Bronchial epithelial cell (primary cell): ENCODE results near the gene SNCAIP. TPM values are rescaled to one million over a fixed set of nuclear protein-coding genes. Genes with fewer than 3 reads are reported as not detected.

Source experiments
- DNase-seq: peaks from one replicate; pipeline ENCODE4 v3.0.0-alpha.2; 2010; ENCODE audit warnings: low read depth
- FAIRE-seq: peaks from 2 replicates; lab custom pipeline; 2011; peaks lifted over from hg19 to GRCh38; lab: Jason Lieb, UNC
- H3K27me3 ChIP-seq: 2 replicates; pipeline ENCODE4 v1.5.1; 2011; ENCODE audit warnings: low read length; ENCODE audit not compliant: control insufficient read depth, insufficient read depth
- H3K36me3 ChIP-seq: 2 replicates; pipeline ENCODE4 v1.5.1; 2011; ENCODE audit warnings: low read length; ENCODE audit not compliant: control insufficient read depth, insufficient read depth
- H3K4me3 ChIP-seq: 2 replicates; pipeline ENCODE4 v1.5.1; 2011; ENCODE audit warnings: mild to moderate bottlenecking, low read depth, low read length, control low read depth
- total RNA-seq: library from RNA; depleted of rRNA; stranded (reverse); fragments of >200 nt; gene quantifications from 2 replicates; pipeline ENCODE4 v1.2.1, GENCODE V29; 2014
- TF ChIP-seq, protein P1 (sequence below): IDR thresholded peaks from 2 replicates; pipeline ENCODE4 v1.5.1; 2011; ENCODE audit warnings: mild to moderate bottlenecking, moderate library complexity, low read length, control low read depth, inconsistent platforms; ENCODE audit not compliant: insufficient read depth, severe bottlenecking

SNCAIP gene
- total RNA-seq, 1 donor from 2014 or later, result 0.26 TPM

DNA sequence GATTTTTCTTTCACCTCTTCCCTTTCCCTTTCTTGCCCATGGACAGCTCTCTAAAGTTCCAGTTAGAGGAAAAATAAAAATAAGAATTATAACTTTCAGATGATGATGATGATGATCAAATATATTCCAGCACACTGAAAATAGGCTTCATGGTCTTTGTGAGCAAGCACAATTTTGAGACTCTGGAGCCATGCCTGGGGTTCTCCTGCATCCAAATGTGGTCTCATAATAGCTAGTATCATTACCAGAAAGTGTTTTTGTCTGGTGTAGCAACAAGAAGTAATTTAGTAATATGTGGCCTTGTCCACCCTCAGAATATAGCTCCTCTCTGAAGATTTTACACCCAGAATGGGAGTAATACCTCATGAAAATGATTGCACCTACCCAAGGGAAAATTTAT, 150.4 kb downstream of the SNCAIP start:
- TF ChIP-seq, protein P1, sequence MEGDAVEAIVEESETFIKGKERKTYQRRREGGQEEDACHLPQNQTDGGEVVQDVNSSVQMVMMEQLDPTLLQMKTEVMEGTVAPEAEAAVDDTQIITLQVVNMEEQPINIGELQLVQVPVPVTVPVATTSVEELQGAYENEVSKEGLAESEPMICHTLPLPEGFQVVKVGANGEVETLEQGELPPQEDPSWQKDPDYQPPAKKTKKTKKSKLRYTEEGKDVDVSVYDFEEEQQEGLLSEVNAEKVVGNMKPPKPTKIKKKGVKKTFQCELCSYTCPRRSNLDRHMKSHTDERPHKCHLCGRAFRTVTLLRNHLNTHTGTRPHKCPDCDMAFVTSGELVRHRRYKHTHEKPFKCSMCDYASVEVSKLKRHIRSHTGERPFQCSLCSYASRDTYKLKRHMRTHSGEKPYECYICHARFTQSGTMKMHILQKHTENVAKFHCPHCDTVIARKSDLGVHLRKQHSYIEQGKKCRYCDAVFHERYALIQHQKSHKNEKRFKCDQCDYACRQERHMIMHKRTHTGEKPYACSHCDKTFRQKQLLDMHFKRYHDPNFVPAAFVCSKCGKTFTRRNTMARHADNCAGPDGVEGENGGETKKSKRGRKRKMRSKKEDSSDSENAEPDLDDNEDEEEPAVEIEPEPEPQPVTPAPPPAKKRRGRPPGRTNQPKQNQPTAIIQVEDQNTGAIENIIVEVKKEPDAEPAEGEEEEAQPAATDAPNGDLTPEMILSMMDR, result no peak
- FAIRE-seq (no peak), DNase-seq (no peak)
- Histone ChIP-seq H3K36me3 (no peaks in the 10 kb centered on the region), H3K27me3 (no peaks in the 10 kb centered on the region), H3K4me3 (no peak overlapping the region)

GRCh38 chr5:122463221-122463620, 151.2 kb downstream of the SNCAIP start:
- H3K27me3 ChIP-seq, result no peaks in the 10 kb centered on the region
- FAIRE-seq (no peak), DNase-seq (no peak)

GRCh38 chr5:122464191-122464590, 152.2 kb downstream of the SNCAIP start:
- FAIRE-seq (no peak), DNase-seq (no peak)
- Histone ChIP-seq H3K27me3 (no peaks in the 10 kb centered on the region), H3K4me3 (no peak overlapping the region), H3K36me3 (no peaks in the 10 kb centered on the region)
- TF ChIP-seq, protein P1, result no peak

More at GRCh38 chr5:122463221-122463620, 151.2 kb downstream of the SNCAIP start:
- Histone ChIP-seq H3K4me3 (no peak overlapping the region), H3K36me3 (no peaks in the 10 kb centered on the region)
- TF ChIP-seq, protein P1, result no peak

DNA sequence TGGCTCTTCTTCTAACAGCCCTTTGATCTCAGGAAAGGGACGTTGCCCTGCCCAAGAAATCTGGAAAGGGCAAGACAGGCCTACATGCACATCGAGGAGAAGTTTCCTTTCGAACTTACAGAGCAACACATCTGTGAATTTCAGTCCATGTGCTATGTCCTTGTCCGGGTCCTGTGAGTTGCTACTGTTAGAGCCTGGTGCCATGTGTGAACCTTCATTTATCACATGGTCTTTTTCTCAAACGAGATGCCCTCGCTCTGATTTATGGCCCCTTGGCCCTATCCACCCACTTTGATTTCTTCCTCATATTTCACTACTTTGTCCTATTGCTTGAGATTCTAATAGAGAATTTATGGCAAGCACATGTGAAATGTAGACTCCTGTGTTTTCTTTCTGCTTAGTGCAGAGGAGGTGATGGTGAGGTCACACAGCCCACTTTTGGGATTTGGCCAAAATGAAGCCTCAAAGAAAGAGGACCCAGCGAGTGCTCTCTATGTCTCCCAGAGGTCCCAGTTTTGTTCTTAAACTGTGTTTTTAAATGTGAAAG, 153.1 kb downstream of the SNCAIP start:
- H3K27me3 ChIP-seq, result no peaks in the 10 kb centered on the region
- TF ChIP-seq, protein P1, result no peak
- no peak for DNase-seq
- FAIRE-seq, result no peak
- H3K4me3 ChIP-seq, result no peak overlapping the region
- H3K36me3 ChIP-seq, result no peaks in the 10 kb centered on the region

DNA sequence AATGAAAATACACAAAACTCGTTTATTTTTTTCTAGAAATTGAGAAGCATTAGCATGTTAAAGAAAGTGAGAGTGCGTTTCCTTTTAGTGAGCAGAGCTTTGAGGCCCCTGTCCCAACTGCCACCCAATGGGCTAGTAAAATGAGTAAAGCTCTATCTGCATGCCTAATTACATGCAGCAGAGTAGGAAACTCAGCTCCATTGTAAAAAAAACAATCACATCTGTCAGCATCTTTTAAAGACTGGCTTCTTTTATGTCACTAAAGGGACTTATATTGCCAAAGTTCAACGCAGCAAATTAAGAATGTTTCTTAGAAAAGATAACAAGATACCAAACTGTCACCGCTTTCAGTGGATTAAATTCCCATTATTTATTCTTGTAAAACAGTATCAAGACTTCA, 154.0 kb downstream of the SNCAIP start:
- no peaks in the 10 kb centered on the region for H3K36me3 ChIP-seq
- FAIRE-seq (no peak), DNase-seq (no peak)
- no peak overlapping the region for H3K4me3 ChIP-seq
- H3K27me3 ChIP-seq, result no peaks in the 10 kb centered on the region
- TF ChIP-seq, protein P1, result no peak

DNA sequence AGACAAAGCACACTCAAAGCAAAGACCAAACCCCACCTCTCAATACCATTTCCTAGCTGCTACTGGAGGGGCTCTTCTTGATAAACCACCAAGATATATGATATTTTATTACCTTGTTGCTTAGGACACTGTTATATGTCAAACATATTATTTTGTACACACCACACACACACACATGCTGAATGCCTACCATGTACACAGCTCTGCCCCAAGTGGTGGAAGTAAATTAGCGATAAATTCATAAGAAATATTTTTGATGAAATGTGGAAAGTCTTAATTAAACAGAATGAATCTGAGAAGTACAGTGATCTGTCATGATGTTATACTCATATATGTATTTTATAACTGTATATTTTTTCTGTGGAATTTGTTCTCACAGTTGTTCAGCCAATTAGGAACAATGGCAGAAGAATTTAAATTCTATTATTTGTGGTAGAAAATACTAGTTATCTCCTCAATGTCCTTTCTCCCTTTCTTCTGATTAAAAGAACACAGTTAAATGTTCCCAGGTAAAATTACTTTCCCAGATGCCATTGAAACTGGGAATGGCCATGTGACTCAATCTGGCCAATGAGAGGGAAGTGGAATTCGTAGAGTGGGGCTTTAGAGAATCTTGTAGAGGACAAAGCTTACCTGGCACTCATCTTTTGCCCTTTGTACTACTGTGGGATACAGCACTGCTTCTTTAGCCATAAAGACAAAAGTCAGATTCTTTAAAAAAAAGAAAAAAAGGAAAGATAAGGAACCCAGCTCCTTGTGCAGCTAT, 156.5 kb downstream of the SNCAIP start:
- H3K4me3 ChIP-seq, result no peak overlapping the region
- H3K36me3 ChIP-seq, result no peaks in the 10 kb centered on the region
- no peak for FAIRE-seq

More for the DNA sequence above, 156.5 kb downstream of the SNCAIP start:
- DNase-seq, result no peak
- TF ChIP-seq, protein P1, result no peak
- no peaks in the 10 kb centered on the region for H3K27me3 ChIP-seq
